Brain microvascular endothelial cell (primary cell): Measurements from ENCODE around the gene B2M.
A peak's percentile ranks its signal among the peaks of the same experiment; 100 is the strongest.

Source experiments
- DNase-seq: peaks from one replicate; pipeline ENCODE4 v3.0.0-alpha.2; 2020
- H3K27ac ChIP-seq: fragments of 250-450 bp; sonication (Bioruptor Pico); 2 replicates; pipeline ENCODE4 v1.5.1; 2020; ENCODE audit warnings: mild to moderate bottlenecking, moderate library complexity
- H3K27me3 ChIP-seq: fragments of 250-450 bp; sonication (Bioruptor Pico); replicated peaks from 2 replicates; pipeline ENCODE4 v1.5.1; 2020; ENCODE audit warnings: mild to moderate bottlenecking
- H3K36me3 ChIP-seq: fragments of 250-450 bp; sonication (Bioruptor Pico); replicated peaks from 2 replicates; pipeline ENCODE4 v1.5.1; 2020; ENCODE audit warnings: mild to moderate bottlenecking
- H3K4me3 ChIP-seq: 2 replicates; pipeline ENCODE4 v1.5.1; 2011; ENCODE audit warnings: low read depth, mild to moderate bottlenecking, control low read depth, low read length, moderate library complexity
- in situ Hi-C: cut with HindIII; loops from 2 replicates; pipeline ENCODE4 v1.10.0; 2017; ENCODE audit warnings: low sequenced_read_pairs, low pct_ligation_motif_present
- TF ChIP-seq, protein P1 (sequence below): IDR thresholded peaks from 2 replicates; pipeline ENCODE4 v1.5.1; 2011; ENCODE audit warnings: low read depth, mild to moderate bottlenecking, moderate library complexity, low read length, control low read depth, inconsistent platforms; ENCODE audit errors: missing control alignments

B2M gene

DNA sequence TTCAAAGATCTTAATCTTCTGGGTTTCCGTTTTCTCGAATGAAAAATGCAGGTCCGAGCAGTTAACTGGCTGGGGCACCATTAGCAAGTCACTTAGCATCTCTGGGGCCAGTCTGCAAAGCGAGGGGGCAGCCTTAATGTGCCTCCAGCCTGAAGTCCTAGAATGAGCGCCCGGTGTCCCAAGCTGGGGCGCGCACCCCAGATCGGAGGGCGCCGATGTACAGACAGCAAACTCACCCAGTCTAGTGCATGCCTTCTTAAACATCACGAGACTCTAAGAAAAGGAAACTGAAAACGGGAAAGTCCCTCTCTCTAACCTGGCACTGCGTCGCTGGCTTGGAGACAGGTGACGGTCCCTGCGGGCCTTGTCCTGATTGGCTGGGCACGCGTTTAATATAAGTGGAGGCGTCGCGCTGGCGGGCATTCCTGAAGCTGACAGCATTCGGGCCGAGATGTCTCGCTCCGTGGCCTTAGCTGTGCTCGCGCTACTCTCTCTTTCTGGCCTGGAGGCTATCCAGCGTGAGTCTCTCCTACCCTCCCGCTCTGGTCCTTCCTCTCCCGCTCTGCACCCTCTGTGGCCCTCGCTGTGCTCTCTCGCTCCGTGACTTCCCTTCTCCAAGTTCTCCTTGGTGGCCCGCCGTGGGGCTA is at the start of gene B2M, which contains the start of gene PATL2:
Gene B2M, plus strand, starts transcription at position 422 of the 647 bp plus-strand sequence. Its CDS starts 30 bp downstream, at position 452.
Gene PATL2, minus strand, starts transcription at position 228 of the 647 bp plus-strand sequence. CDS start 34,833 bp downstream, outside the sequence.
- in situ Hi-C loops: no loop called here
- peak within 1 kb of the TSS; percentile 93 for H3K27ac ChIP-seq
- H3K36me3 ChIP-seq: peaks cover 17% of the 10 kb centered on the region
- peak; percentile 95 for DNase-seq
- H3K27me3 ChIP-seq: no peaks in the 10 kb centered on the region
- TF ChIP-seq, protein P1, sequence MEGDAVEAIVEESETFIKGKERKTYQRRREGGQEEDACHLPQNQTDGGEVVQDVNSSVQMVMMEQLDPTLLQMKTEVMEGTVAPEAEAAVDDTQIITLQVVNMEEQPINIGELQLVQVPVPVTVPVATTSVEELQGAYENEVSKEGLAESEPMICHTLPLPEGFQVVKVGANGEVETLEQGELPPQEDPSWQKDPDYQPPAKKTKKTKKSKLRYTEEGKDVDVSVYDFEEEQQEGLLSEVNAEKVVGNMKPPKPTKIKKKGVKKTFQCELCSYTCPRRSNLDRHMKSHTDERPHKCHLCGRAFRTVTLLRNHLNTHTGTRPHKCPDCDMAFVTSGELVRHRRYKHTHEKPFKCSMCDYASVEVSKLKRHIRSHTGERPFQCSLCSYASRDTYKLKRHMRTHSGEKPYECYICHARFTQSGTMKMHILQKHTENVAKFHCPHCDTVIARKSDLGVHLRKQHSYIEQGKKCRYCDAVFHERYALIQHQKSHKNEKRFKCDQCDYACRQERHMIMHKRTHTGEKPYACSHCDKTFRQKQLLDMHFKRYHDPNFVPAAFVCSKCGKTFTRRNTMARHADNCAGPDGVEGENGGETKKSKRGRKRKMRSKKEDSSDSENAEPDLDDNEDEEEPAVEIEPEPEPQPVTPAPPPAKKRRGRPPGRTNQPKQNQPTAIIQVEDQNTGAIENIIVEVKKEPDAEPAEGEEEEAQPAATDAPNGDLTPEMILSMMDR: peak; percentile 6
- H3K4me3 ChIP-seq: peak within 1 kb of the TSS; percentile 99

DNA sequence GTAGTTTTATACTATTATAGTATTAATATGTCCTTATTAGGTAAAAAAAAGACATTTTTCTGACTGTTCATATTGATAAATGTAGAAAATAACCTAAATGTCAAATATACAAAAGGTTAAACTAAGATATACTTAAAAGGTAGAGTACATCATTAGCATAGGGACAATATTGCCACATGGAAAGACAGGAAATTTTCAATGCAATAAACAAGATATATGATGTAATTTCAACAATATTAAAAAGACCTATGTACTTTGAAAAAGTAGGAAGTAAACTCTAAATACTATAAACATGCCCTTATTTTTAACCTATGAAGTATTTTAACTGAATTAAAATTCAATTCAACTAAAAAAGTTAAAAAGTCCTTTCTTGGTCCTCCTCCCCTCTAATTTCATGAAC is 49.7 kb upstream of the B2M start:
- H3K27me3 ChIP-seq: no peaks in the 10 kb centered on the region
- H3K4me3 ChIP-seq: no peak overlapping the region
- H3K27ac ChIP-seq: no peak overlapping the region
- in situ Hi-C loops: no loop called here
- no peak for DNase-seq
- TF ChIP-seq, protein P1: no peak
- peaks cover 9% of the 10 kb centered on the region for H3K36me3 ChIP-seq

DNA sequence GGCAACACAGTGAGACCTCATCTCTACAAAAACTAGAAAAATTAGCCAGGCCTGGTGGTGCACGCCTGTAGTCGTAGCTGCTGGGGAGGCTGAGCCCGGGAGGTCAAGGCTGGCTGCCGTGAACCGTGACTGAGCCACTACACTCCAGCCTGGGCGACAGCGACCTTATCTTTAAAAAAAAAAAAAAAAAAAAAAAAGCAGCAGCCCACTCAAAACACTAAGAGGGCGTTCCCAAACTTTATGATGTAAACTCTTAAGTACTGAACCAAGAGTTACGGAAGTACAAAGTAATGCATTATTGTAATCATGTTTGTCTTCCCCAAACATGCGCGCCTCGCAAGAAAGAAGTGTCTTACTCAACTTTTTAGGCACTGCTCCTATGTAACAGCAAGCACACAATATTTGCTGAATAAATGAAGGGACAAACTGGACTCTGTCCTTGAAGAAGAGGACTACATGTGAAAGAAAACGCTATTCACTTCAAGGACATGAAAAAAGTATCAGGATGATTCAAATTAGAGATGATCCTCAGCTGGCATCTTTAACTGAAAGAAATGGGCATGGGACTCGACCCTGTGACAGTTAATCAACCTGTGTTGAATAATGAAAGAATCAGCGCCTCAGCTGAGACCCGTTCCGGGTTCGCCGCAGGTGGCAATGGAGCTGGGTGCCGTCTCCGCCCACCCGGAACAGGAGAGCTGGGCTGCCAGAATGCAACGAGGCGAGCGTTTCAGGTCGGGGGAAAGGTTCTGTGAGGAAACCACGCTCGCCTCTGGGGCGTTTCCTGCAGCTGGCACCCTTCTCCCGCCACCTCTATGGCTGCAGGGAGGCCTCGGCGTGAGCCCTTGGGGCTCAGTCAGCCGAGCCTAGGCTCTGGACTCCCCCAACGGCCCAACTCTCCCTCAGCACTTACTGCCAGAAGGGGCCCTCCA is 48.6 kb upstream of the B2M start:
- TF ChIP-seq, protein P1: no peak
- H3K4me3 ChIP-seq: peak overlapping the region; percentile 91
- in situ Hi-C loops: no loop called here
- no peaks in the 10 kb centered on the region for H3K27me3 ChIP-seq
- peak; percentile 31 for DNase-seq
- peaks cover 8% of the 10 kb centered on the region for H3K36me3 ChIP-seq
- peak overlapping the region; percentile 88 for H3K27ac ChIP-seq

DNA sequence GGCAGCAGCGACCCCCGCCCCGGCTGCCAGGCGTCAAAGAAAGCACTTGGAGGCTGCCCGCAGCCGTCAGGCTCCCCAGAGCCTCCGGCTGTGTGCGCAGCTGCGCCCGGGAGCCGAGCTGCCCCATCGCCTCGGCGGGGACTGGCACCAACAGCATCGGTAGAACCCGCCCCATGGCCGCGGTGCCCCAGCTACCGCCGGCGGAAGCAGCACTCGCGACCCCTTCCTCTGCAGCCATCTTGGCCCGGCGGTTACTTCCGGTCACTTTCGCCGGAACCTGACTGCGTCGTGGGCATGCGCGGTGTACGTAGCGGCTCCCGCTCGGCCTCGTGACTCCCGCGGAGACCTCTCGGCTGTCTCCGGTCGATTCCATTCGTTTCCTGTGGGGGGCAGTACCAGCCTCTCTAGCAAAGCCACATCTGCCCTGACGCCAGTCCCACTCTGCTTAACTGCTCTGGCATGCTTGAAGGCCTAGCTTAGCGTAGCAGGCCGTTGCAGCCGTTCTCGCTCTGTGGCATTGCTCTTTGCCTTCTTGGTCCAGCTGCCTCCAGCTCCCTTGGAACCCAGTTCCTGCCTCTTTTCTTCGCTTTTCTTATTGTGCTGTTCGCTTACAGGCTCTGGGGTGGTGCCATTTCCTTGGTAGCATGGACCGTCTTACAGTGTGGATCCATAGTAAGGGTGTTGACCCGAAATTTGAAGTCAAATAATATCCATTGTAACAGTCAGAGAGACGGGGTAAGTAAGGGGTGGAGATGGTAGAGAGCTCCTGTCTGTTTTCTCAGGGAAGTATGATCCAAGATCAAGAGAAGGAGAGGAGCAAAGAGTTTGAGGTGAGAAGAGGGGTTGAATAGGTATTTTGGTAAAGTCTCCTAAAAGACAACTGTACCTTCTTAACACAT is 47.7 kb upstream of the B2M start, which contains the start of gene SPG11:
Gene SPG11, minus strand, starts transcription at position 253 of the 899 bp plus-strand sequence. Its CDS starts 15 bp downstream, at position 238.
- peak; percentile 98 for DNase-seq
- peaks cover 7% of the 10 kb centered on the region for H3K36me3 ChIP-seq
- TF ChIP-seq, protein P1: peak; percentile 94
- in situ Hi-C loops: no loop called here
- H3K4me3 ChIP-seq: peak within 1 kb of the TSS; percentile 91
- no peaks in the 10 kb centered on the region for H3K27me3 ChIP-seq
- H3K27ac ChIP-seq: peak within 1 kb of the TSS; percentile 88

DNA sequence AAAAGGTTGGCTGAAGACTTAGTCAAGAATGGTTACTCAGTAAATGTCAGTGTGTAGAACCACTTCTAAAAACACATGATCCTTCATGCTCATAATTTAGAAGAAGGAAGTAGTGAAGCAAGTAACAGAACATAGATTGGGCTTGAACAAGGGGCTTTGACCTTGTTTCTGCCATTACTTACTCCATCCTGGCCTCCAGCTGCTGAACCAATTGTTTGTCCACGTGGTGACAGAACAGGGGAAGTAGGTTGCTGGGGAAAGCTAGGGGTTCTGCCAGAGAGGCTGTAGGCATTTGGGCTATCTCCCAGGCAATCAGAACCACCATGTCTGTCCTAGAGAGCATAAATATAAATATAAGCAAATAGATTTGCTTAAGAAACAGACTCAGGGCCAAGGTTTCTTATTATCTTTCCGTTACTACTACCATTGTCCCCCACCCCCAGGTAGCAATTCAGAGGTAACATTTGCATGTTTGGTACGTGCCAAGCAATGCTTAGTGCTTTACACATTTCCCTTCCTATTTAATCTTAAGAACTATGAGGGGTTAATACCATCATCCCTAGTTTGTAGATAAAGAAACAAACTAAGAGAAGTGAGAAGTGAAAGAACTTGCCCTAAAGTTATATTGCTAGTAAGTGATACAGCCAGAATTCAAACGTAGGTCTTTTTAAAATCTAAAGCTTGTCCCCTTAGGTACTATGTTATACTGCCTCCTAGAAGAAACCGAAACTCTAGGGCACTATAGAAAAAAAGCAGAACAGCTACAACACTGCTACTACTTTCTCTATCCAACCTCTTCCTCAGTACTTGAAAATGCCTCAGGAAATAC is 44.9 kb upstream of the B2M start:
- TF ChIP-seq, protein P1: no peak
- Histone ChIP-seq H3K4me3 (no peak overlapping the region), H3K27me3 (no peaks in the 10 kb centered on the region), H3K36me3 (no peaks in the 10 kb centered on the region), H3K27ac (no peak overlapping the region)
- no peak for DNase-seq
- in situ Hi-C loops: no loop called here
